Stimulated activated CD4-positive, alpha-beta T cell treated with anti-CD3 and anti-CD28 coated beads, Interleukin-4, amount 100 ng/mL, for 24 hours (primary cell): ENCODE results near the gene TMEM88.

Experiments
- DNase-seq: peaks from one replicate; pipeline ENCODE4 v3.0.0-alpha.2; 2020

The TMEM88 gene

DNA sequence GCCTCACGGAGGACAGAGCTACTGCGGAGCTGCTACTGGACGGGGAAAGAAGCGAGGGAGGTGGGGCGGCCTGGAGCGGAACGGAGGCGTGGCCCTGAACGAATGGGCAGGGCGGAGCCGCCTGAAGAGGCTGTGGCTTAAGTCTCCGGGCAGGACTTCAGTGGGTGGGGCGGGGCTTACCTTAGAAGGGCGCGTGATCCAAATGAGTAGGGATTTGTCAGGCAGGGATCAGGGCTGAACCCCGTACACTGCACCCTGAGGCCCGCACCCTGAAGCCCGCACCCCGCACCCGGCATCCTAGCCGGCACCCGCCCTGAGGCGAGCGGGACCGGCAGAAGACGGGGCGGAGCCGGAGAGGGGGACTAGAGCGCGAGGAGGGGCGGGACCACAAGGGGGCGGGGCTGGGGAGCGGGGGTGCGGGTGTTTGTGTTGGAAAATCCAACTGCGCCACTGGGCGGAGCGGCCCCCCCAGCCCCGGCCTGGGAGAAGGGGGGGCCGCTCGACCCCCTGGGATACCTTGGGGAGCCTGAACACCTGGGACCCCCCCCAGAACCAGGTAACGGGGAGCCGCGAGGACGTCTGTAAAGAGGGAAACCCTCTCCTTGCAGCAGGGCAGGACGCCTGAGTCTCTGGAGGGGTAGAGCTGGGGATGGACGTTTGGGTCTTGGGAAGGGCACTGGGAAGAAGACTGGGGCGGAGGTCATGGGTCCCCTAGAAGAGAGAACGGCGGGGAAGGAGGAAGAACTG is 20.9 kb upstream of the TMEM88 start, which contains the start of gene KDM6B:
TSS of gene KDM6B (plus strand) at position 423 of the 747 bp plus-strand sequence. CDS start 11,338 bp downstream, outside the sequence.
- peak; percentile 89 for DNase-seq

GRCh38 chr17:7834542-7834956 is 20.3 kb upstream of the TMEM88 start:
- DNase-seq: peak; percentile 49

GRCh38 chr17:7834957-7835813 is 19.7 kb upstream of the TMEM88 start:
- DNase-seq: peak; percentile 90

DNA sequence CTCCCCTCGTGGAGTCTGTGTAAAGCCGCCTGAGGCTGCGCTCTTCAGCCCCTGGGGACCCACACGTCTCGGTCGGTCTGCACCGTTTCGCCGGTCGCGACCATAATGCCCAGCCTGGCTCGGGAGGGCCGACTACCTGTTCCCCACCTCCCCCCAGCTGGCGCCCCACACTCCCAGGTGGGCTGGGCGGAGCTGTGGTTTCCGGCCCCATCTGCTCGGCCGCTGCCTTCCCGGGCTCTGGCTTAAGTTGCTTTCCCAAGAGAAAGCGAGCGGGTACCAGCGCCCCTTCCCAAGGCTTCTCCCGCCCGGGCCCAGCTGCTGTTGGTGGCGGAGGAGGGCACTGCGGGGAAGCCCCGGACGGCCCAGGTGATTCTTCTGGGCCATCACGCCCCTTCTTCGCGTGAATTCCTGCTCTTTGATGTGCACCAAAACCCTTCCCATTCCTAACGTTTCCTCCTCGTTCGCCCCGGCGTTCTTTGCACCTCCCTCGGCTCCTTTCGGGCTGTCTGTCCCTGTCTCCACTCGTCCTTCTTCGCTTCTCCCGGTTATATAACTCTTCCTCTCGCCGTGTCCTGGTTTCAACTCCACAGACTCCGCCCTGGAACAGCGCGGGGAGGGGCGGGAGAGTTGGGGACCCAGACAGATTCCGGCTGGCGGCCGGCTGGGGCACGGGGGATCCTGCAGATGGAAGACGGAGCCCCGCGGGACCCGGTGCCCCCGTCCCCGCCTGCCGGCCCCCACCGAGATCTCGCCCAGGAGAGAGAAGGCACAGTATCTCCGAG is 18.9 kb upstream of the TMEM88 start:
- DNase-seq: no peak

GRCh38 chr17:7836596-7837407 is 18.1 kb upstream of the TMEM88 start:
- peak; percentile 74 for DNase-seq

DNA sequence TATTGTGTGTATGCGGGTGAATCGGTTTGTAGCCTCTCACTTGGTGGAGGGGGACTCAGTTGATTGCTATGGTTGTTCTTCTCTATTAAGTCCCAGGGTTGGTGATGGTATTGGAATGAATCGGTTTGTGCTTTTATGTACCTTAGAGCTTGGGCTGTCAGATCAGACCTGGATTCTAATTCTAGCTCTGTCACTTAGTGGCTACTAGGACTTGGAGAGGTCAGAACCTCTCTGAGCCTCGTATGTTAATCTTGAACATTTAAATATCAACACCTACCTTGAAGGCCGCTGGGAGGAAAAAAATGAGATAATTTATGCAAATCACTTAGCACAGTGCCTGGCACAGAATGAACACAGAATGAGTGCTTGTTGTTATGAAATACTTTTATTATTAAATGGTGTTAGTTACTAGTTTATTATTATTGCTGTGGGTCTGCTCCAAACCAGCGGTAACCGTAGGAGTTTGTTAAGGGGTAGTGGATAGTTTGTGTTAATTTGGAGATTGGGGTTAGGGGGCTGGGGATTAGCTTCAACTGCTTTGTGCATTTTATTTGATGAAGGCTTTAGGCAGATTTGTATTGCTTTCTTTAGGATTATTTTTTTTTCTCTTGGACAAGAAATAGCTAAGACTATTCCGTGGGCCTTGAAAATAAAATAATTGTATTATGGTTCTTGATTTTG is 17.3 kb upstream of the TMEM88 start:
- DNase-seq: no peak

- DNase-seq: no peak
Observed at GRCh38 chr17:7838090-7839075, 16.5 kb upstream of the TMEM88 start.

- no peak for DNase-seq
Observed at GRCh38 chr17:7839190-7839875, 15.5 kb upstream of the TMEM88 start.

DNA sequence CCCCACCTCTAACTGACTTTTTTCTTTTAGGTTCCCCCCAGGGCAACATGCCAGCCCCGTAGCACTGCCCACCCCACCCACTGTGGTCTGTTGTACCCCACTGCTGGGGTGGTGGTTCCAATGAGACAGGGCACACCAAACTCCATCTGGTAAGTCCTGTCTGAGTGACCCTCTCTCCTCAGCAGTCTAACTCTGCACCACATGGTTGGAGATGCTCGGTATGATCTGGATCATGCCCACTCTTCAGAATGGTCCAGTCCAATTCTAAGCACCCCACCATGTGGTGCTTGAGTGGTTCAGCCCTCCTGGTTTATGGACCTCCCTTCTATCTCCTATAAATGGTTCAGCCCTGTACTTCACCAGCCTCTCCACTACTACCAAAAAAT is 15.0 kb upstream of the TMEM88 start:
- DNase-seq: peak; percentile 21

GRCh38 chr17:7840441-7840840 is 14.4 kb upstream of the TMEM88 start:
- no peak for DNase-seq

DNA sequence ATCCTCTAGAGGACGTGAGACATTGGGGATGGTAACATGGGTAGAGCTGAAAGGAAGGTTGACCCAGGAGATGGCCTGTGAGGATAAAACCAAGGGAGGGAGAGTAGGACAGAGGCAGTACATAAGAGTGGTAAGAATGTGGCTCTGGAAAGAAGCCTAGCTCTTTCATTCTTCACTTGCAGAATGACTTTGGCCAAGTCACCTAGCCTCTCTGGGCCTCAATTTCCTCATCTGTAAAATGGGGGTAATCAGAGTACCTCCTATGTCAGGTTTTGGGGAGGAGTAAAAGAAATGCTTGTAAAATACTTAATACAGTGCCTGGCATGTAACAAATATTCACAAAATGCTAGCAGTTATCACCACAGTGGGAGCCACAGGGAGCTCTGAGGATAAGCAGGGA is 14.0 kb upstream of the TMEM88 start:
- no peak for DNase-seq

DNA sequence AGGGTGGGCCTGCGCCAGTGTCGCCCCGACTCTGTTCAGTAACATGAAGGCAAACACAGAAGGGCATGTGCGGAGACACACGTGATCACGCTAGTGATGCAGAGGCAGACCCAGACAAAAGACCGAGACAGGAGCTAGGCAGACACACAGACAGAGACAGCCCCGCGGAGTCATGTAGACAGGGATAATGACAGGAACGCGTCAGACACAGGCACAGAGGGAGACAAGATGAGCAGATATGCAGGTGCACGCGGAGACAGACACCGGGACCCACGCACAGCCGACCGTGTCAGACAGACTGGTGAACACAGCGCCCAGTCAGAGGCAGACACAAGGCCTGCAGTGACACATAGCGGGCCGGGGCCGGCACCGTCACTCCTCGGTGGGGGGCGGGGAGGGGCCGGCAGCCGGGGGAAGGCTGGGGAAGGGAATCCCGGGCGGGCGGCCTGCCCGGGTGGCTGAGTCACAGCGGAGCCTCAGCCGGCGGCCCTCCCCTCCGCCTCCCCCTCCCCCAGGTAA is 13.4 kb upstream of the TMEM88 start:
- DNase-seq: peak; percentile 94

DNA sequence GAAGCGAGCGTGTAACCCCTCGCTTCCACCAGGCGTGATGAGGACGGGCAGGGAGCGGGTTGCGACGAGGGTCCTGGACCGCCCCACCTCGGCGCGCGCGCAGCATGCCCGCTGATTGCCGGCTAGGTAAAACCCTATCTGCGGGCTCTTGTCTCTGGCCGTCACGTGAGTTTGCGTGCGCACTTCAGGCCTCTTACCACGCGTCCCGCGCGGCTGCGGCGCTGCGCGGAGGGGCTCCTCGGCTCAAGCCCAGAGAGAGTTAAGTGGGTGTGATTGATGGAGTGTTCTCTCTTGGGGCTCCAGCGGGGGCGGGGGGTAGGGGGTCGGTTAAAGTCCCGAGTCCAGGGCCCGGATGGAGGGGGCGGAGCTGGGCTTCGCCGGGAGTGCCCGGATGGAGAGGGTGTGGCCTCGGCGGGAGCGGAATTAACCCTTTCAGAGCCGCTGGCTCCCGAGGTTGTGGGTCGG is 12.9 kb upstream of the TMEM88 start:
- DNase-seq: peak; percentile 88

GRCh38 chr17:7842380-7843256 is 12.2 kb upstream of the TMEM88 start:
- DNase-seq: peak; percentile 98

DNA sequence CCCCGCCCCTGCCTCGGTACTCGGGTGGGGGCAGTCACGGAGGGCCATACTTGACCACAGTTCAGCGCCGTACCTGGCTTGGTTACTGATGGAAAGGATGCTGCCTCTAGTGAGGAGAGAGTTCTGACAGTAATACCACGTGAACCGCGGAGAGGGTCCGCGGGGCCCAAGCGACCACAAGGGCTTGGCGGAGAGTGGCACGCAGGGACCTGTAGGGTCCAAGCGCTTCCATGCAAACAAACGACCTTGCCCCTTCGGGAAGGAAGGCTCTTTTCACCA is 11.7 kb upstream of the TMEM88 start:
- DNase-seq: no peak

DNA sequence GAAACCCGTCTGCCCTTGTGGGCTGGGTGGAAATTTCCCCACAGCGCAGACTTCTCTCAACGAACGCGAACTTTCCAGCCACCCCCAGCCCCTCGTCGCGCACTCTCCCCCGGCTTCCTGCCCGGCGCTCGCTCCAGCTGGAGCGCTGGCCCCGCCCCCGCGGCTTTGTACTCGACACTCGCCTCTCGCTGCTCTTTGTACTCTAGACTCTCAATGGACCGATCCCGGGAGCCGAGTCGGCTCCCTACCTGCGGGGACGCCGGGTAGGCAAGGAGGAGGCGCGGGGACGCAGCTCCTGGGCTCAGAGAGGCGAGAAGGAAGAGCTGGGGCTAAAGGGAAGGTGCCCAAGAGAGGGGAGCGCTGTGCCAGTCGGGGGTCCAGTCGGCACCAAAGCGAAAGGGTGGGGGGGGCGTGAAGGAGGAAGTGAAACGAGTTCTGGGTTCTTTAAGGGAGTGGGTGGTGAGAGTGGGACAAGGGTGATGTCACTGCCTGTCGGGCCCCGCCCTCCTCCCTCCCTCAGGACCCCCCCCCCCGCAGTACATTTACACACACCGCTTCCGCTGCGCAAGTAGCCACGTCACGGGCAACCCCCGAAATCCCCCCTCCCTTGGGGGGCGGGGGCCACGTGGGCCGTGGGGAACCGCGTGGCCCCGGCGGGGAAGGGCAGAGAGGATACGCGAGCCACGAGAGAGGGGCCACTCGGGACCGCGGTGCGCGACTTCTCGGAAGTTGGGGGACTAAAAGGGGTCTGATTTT is 11.2 kb upstream of the TMEM88 start:
- DNase-seq: peak; percentile 89

DNA sequence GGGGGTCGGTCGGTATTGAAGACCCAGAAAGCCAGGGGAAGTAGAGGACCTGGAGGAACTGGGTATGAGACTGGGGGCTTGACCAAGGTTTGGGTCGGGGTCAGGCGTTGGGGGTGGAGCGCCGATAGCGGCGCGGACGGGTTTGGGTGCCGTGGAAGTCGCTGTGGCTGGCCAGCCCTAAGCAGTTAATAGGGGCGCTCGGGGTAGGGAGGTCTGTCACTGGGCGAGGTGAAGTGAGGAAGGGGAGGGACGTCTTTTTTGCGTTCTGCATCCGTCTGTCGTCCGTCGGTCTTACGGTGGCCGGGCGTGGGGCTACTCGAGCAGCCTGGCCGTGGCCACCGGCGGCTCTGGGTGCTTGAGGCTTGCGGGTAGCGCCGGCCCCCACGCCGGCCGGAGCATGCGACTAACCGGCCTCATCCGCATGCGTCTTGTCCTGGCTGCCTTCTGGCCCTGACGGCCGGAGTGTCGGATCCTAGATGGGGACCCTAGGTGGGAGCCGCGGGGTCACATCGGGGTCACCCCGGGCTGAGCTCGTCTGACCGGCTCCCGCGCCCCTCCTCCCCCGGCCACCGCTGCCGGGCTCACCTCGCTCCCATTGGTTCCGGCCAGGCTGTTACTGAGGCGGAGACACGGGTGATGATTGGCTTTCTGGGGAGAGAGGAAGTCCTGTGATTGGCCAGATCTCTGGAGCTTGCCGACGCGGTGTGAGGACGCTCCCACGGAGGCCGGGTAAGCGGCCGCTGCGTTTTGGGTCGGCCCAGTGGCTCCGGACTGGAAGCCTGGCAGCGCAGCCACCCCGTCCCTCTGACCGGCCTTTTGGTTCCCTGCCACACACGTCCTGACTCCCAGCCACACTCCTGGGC is 10.3 kb upstream of the TMEM88 start:
- DNase-seq: peak; percentile 89
